GM12874 (cell line): ENCODE measurements around the gene CABP4.
A peak's percentile ranks its signal among the peaks of the same experiment; 100 is the strongest.

Source experiments
- CTCF ChIP-seq: IDR thresholded peaks from 2 replicates; pipeline ENCODE4 v1.5.1; 2011; ENCODE audit warnings: low read depth, mild to moderate bottlenecking, control low read depth, low read length, moderate library complexity; ENCODE audit not compliant: insufficient read depth

CABP4 gene

GRCh38 chr11:67439321-67440228 is 15.6 kb upstream of the CABP4 start:
- peak; percentile 43 for TF ChIP-seq CTCF

- no peak for TF ChIP-seq CTCF
These were observed 14.7 kb upstream of the CABP4 start for GRCh38 chr11:67440229-67441097.

- TF ChIP-seq CTCF, result no peak
These were observed 14.0 kb upstream of the CABP4 start for GRCh38 chr11:67441098-67441563.

GRCh38 chr11:67441731-67442351 is 13.3 kb upstream of the CABP4 start:
- TF ChIP-seq CTCF, result no peak

- TF ChIP-seq CTCF, result no peak
These were observed 12.4 kb upstream of the CABP4 start for GRCh38 chr11:67442504-67443404.

GRCh38 chr11:67445515-67445914 is 9.6 kb upstream of the CABP4 start:
- no peak for TF ChIP-seq CTCF
